Measurements from ENCODE around the gene SSBP2.
A peak's percentile ranks its signal among the peaks of the same experiment; 100 is the strongest.
"Not testable (repeated sequence)": the region's sequence is repeated elsewhere in the genome, so short reads cannot be mapped to it uniquely, and the experiment has no call there.

Gene SSBP2

GRCh38 chr5:81525690-81526089 lies 225.2 kb downstream of the SSBP2 start:
- Mint-ChIP-seq H3K27ac (peak overlapping the region; percentile 88), H3K4me3 (peak overlapping the region; percentile 16), H3K9me3 (no peaks in the 10 kb centered on the region), H3K36me3 (peaks cover 18% of the 10 kb centered on the region), H3K4me1 (peaks cover 22% of the 10 kb centered on the region), H3K27me3 (no peaks in the 10 kb centered on the region)

DNA sequence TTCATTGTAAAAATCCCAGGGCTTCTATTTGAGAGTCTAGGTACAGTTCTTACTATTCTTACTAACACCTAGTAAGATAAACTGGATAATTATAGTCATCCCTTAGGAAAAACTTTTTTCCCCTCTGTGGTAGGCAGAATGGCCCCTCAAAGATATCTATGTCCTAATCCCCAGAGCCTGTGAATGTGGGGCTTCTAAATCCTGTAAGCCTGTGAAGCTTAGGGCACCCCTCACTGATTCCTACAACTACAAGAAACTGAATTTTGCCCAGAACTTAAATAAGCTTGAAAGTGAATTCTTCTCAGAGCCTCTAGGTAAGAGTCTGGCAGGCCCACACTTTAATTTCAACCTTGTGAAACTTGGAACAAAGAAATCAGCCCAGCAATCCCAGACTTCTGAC lies 226.9 kb downstream of the SSBP2 start:
- peaks cover 13% of the 10 kb centered on the region for H3K36me3 Mint-ChIP-seq
- H3K9me3 Mint-ChIP-seq: no peaks in the 10 kb centered on the region
- no peaks in the 10 kb centered on the region for H3K27me3 Mint-ChIP-seq
- no peak overlapping the region for H3K27ac Mint-ChIP-seq
- peaks cover 13% of the 10 kb centered on the region for H3K4me1 Mint-ChIP-seq
- H3K4me3 Mint-ChIP-seq: no peak overlapping the region

DNA sequence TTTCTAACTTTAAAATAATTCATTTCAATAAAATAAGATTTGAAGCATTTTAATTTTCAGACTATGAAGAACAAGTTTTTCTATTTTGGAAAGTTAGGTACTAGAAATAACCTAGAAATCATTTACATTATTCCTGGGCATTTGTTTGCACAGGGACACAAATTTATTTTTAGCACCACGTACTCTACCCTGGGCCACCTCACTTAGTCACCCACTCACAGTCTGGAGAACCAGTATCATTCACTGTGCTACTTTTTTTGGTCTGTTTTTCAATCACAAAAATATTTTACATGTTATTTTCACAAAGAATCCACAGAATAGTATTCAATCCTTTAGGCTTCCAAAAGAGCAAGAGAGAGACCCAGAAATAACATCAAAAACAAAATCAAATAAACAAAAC lies 228.3 kb downstream of the SSBP2 start:
- H3K4me3 Mint-ChIP-seq: no peak overlapping the region
- H3K4me1 Mint-ChIP-seq: peaks cover 13% of the 10 kb centered on the region
- H3K36me3 Mint-ChIP-seq: peaks cover 10% of the 10 kb centered on the region
- no peak overlapping the region for H3K27ac Mint-ChIP-seq
- no peaks in the 10 kb centered on the region for H3K9me3 Mint-ChIP-seq
- H3K27me3 Mint-ChIP-seq: no peaks in the 10 kb centered on the region

- H3K27ac Mint-ChIP-seq: no peak overlapping the region
- no peak overlapping the region for H3K4me3 Mint-ChIP-seq
- H3K9me3 Mint-ChIP-seq: no peaks in the 10 kb centered on the region
- peaks cover 4% of the 10 kb centered on the region for H3K36me3 Mint-ChIP-seq
- H3K27me3 Mint-ChIP-seq: no peaks in the 10 kb centered on the region
- peaks cover 10% of the 10 kb centered on the region for H3K4me1 Mint-ChIP-seq
Observed at GRCh38 chr5:81520769-81521168, 230.1 kb downstream of the SSBP2 start.

- Mint-ChIP-seq H3K4me1 (peaks cover 4% of the 10 kb centered on the region), H3K36me3 (peaks cover 1% of the 10 kb centered on the region), H3K27ac (no peak overlapping the region), H3K4me3 (no peak overlapping the region), H3K27me3 (no peaks in the 10 kb centered on the region), H3K9me3 (no peaks in the 10 kb centered on the region)
Observed at GRCh38 chr5:81519217-81519905, 231.5 kb downstream of the SSBP2 start.

- Mint-ChIP-seq H3K4me1 (peaks cover 11% of the 10 kb centered on the region), H3K9me3 (no peaks in the 10 kb centered on the region), H3K4me3 (no peak overlapping the region), H3K36me3 (peaks cover 1% of the 10 kb centered on the region), H3K27me3 (no peaks in the 10 kb centered on the region), H3K27ac (no peak overlapping the region)
Observed at GRCh38 chr5:81517462-81517861, 233.4 kb downstream of the SSBP2 start.

GRCh38 chr5:81516091-81516490 lies 234.8 kb downstream of the SSBP2 start:
- Mint-ChIP-seq H3K36me3 (peaks cover 2% of the 10 kb centered on the region), H3K27me3 (no peaks in the 10 kb centered on the region), H3K27ac (no peak overlapping the region), H3K4me3 (no peak overlapping the region), H3K9me3 (no peaks in the 10 kb centered on the region), H3K4me1 (peaks cover 11% of the 10 kb centered on the region)

DNA sequence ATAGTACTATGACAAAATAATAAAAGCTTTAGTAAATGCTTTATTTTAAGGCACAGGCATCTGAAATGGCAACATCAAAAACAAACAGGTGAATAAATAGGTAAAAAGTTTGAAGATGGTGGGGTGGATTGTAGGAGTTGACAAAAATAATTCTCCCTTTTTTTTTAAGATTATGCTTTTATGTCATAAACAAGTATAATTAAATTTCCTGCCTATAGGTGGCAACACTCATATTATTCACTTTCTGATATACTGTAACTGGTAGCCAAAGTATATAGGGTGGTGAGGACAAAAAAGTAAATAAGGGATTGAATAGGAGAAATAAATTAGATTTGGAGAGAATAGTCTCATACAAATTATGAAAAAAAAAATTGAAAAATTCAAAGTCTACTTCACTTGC lies 236.9 kb downstream of the SSBP2 start:
- Mint-ChIP-seq H3K27ac (no peak overlapping the region), H3K4me3 (no peak overlapping the region), H3K4me1 (peaks cover 7% of the 10 kb centered on the region), H3K27me3 (no peaks in the 10 kb centered on the region), H3K9me3 (no peaks in the 10 kb centered on the region), H3K36me3 (peaks cover 2% of the 10 kb centered on the region)

GRCh38 chr5:81513473-81513872 lies 237.4 kb downstream of the SSBP2 start:
- Mint-ChIP-seq H3K36me3 (peaks cover 2% of the 10 kb centered on the region), H3K27ac (no peak overlapping the region)

DNA sequence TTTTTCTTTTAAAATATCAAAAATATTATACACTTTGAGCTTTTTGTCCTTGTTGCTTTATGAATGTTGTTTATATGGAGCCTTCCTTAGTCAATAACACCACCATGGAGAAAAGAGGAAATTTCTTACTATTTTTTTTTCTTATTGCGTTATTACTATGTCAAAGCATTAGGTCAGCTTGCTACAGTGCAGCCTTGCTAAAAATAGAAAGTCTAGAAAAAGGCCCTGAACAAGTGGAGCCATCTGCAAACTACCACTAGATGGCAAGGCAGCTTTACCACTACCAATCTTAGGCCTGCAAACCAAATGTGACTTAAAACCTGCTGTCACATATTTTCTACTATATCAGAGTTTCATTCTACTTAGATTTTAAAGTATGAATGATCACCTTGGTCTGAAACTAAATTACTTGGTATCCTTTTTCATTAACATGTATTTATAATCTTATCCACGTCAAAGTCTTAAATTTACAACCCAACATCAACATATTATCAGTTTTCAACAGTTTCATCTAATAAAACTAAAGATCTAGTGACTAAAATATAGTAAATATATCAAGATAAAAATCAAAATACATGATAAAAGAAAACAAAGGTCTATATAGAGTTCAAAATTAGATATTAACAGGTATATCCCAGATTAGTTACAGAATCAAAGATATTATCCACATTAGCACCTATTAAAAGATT lies 243.9 kb downstream of the SSBP2 start:
- peaks cover 6% of the 10 kb centered on the region for H3K4me1 Mint-ChIP-seq
- peaks cover 15% of the 10 kb centered on the region for H3K36me3 Mint-ChIP-seq
- H3K9me3 Mint-ChIP-seq: peaks cover 5% of the 10 kb centered on the region
- no peak overlapping the region for H3K4me3 Mint-ChIP-seq
- no peaks in the 10 kb centered on the region for H3K27me3 Mint-ChIP-seq
- H3K27ac Mint-ChIP-seq: no peak overlapping the region

More at GRCh38 chr5:81513473-81513872, 237.4 kb downstream of the SSBP2 start:
- H3K4me3 Mint-ChIP-seq: no peak overlapping the region
- H3K27me3 Mint-ChIP-seq: no peaks in the 10 kb centered on the region
- peaks cover 7% of the 10 kb centered on the region for H3K4me1 Mint-ChIP-seq
- H3K9me3 Mint-ChIP-seq: no peaks in the 10 kb centered on the region

DNA sequence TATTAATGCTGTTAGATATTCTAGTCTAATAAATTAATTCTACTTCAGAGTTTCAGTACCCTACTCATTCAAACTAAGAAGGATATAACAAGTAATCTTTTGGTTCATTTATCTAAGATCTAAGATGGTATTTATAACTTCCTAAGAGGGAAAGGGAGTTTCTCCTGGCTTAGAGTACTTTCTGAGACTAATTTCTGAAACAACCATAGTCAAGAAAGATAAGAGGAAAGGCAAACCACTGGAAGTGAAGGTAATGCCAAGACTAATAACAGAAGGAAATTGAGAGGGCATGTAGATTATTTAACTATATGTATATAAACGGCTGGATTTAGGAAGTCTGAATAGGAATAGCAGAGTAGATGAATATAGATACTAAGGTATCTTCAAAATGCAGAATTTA lies 244.5 kb downstream of the SSBP2 start:
- Mint-ChIP-seq H3K4me1 (peaks cover 8% of the 10 kb centered on the region), H3K27ac (no peak overlapping the region), H3K9me3 (peaks cover 7% of the 10 kb centered on the region), H3K36me3 (peaks cover 17% of the 10 kb centered on the region), H3K27me3 (no peaks in the 10 kb centered on the region), H3K4me3 (no peak overlapping the region)

- peaks cover 8% of the 10 kb centered on the region for H3K4me1 Mint-ChIP-seq
- peaks cover 7% of the 10 kb centered on the region for H3K9me3 Mint-ChIP-seq
- no peak overlapping the region for H3K4me3 Mint-ChIP-seq
- H3K27me3 Mint-ChIP-seq: no peaks in the 10 kb centered on the region
- H3K36me3 Mint-ChIP-seq: peaks cover 16% of the 10 kb centered on the region
- H3K27ac Mint-ChIP-seq: no peak overlapping the region
Observed at GRCh38 chr5:81505672-81506071, 245.2 kb downstream of the SSBP2 start.

DNA sequence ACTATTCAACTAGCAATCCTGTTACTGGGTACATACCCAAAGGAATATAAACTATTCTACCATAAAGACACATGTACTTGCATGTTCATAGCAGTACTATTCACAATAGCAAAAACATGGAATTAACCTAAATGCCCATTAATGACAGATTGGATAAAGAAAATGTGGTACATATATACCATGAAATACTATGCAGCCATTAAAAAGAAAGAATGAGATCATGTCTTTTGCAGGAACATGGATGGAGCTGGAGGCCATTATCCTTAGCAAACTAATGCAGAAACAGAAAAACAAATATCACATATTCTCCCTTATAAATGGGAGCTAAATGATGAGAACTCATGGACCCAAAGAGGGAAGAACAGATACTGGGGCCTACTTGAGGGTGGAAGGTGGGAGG lies 247.3 kb downstream of the SSBP2 start:
- H3K27me3 Mint-ChIP-seq, H3K9me3 Mint-ChIP-seq, H3K4me1 Mint-ChIP-seq, H3K27ac Mint-ChIP-seq, H3K4me3 Mint-ChIP-seq: not testable (repeated sequence)
- peaks cover 16% of the 10 kb centered on the region for H3K36me3 Mint-ChIP-seq

DNA sequence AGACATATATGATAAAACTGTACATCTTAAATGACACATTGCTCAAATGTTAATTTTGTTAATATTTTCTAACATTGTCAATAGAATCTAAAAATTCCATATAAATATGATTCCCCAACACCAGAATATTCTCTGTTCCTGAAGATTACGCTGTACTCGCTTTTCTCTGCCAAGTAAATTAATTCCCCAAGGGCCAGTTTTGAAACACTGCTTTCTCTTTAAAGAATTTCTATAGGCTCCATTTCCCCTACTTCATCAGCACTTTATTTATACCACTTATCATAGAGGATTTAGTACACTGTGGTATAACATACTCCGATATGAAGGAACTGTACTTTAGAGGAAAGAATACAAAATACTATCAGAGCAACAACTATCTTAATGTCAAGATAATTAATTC lies 255.6 kb downstream of the SSBP2 start:
- Mint-ChIP-seq H3K27ac (no peak overlapping the region), H3K4me3 (no peak overlapping the region), H3K36me3 (peaks cover 4% of the 10 kb centered on the region), H3K27me3 (no peaks in the 10 kb centered on the region), H3K4me1 (no peaks in the 10 kb centered on the region), H3K9me3 (no peaks in the 10 kb centered on the region)

- H3K9me3 Mint-ChIP-seq: no peaks in the 10 kb centered on the region
- H3K4me1 Mint-ChIP-seq: no peaks in the 10 kb centered on the region
- H3K4me3 Mint-ChIP-seq: no peak overlapping the region
- H3K36me3 Mint-ChIP-seq: peaks cover 7% of the 10 kb centered on the region
- no peaks in the 10 kb centered on the region for H3K27me3 Mint-ChIP-seq
- no peak overlapping the region for H3K27ac Mint-ChIP-seq
Observed at GRCh38 chr5:81488862-81489261, 262.0 kb downstream of the SSBP2 start.

DNA sequence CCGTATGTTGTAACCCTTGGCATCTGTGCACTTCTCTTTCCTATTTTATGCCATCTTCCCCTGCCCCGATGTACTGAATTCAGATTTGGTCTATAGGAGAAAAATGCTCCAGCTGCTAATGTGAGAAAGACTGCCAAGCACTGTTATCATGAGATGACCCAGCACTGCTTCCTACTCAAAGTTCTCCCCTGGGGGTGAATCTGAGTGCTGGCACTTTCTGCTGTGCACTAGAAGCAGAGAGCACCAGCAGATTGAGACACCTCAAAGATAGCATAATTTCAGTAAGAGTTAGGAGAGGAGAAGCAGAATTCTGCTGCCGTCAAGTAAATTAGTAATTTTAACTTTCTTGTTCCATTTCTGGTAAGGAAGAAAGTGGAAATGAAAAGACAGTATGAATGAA lies 264.2 kb downstream of the SSBP2 start:
- Mint-ChIP-seq H3K9me3 (no peaks in the 10 kb centered on the region), H3K36me3 (peaks cover 8% of the 10 kb centered on the region), H3K27ac (no peak overlapping the region), H3K4me3 (no peak overlapping the region), H3K27me3 (no peaks in the 10 kb centered on the region), H3K4me1 (no peaks in the 10 kb centered on the region)

Measured in activated naive CD4-positive, alpha-beta T cell treated with anti-CD3 and anti-CD28 coated beads, Interleukin-2, amount 50 U/mL, for 24 hours (primary cell).